ENCODE data around the gene PCYT2. TPM values are rescaled to one million over a fixed set of nuclear protein-coding genes. Genes with fewer than 3 reads are reported as not detected.

Gene PCYT2
- total and polyA plus RNA-seq, 2 donors: 19.4 to 37.4 TPM

- Histone ChIP-seq H3K4me3 (ENCODE audit: low read length in 2 of 2) (peak overlapping the region; percentile 62 to 72), H3K27ac (ENCODE audit: low read depth in 1 of 2, low read length in 1 of 2) (no peak overlapping the region), H3K36me3 (ENCODE audit: control insufficient read depth in 2 of 2, insufficient read depth in 2 of 2, low read length in 1 of 2) (peaks cover 54 to 60% of the 10 kb centered on the region in 2 donors), H3K9me3 (ENCODE audit: control insufficient read depth in 2 of 2, insufficient read depth in 1 of 2, low read length in 1 of 2) (peaks cover 0 to 4% of the 10 kb centered on the region in 2 donors), H3K27me3 (ENCODE audit: control insufficient read depth in 2 of 2, insufficient read depth in 1 of 2, low read length in 1 of 2) (peaks cover 0 to 9% of the 10 kb centered on the region in 2 donors), H3K4me1 (ENCODE audit: control insufficient read depth in 2 of 2, insufficient read depth in 2 of 2, low read length in 2 of 2) (peaks cover 11 to 19% of the 10 kb centered on the region in 2 donors)
- WGBS: 1% methylated on average over 55 of the region's 55 CpGs
- no peak for DNase-seq (ENCODE audit: low read depth in 6 of 9, low spot score in 9 of 9)
Measured at GRCh38 chr17:81910840-81911276, 341 bp downstream of the PCYT2 start.

GRCh38 chr17:81909966-81910839, 996 bp downstream of the PCYT2 start:
- Histone ChIP-seq H3K27ac (ENCODE audit: low read depth in 1 of 2, low read length in 1 of 2) (no peak overlapping the region), H3K36me3 (ENCODE audit: control insufficient read depth in 2 of 2, insufficient read depth in 2 of 2, low read length in 1 of 2) (peaks cover 52 to 59% of the 10 kb centered on the region in 2 donors), H3K9me3 (ENCODE audit: control insufficient read depth in 2 of 2, insufficient read depth in 1 of 2, low read length in 1 of 2) (peaks cover 0 to 4% of the 10 kb centered on the region in 2 donors), H3K4me3 (ENCODE audit: low read length in 2 of 2) (peak overlapping the region; percentile 62 to 72), H3K4me1 (ENCODE audit: control insufficient read depth in 2 of 2, insufficient read depth in 2 of 2, low read length in 2 of 2) (peaks cover 11 to 19% of the 10 kb centered on the region in 2 donors), H3K27me3 (ENCODE audit: control insufficient read depth in 2 of 2, insufficient read depth in 1 of 2, low read length in 1 of 2) (peaks cover 0 to 9% of the 10 kb centered on the region in 2 donors)
- WGBS: 52% methylated on average over 23 of the region's 23 CpGs
- DNase-seq (ENCODE audit: low read depth in 6 of 9, low spot score in 9 of 9): no peak

- H3K36me3 ChIP-seq (ENCODE audit: control insufficient read depth in 2 of 2, insufficient read depth in 2 of 2, low read length in 1 of 2): peaks cover 52 to 54% of the 10 kb centered on the region in 2 donors
- DNase-seq (ENCODE audit: low read depth in 6 of 9, low spot score in 9 of 9): no peak
- WGBS: 91% methylated on average over 12 of the region's 12 CpGs
Measured at GRCh38 chr17:81909231-81909630, 2.0 kb downstream of the PCYT2 start.

GRCh38 chr17:81908793-81909192, 2.4 kb downstream of the PCYT2 start:
- Histone ChIP-seq H3K27me3 (ENCODE audit: control insufficient read depth in 2 of 2, insufficient read depth in 1 of 2, low read length in 1 of 2) (peaks cover 0 to 12% of the 10 kb centered on the region in 2 donors), H3K9me3 (ENCODE audit: control insufficient read depth in 2 of 2, insufficient read depth in 1 of 2, low read length in 1 of 2) (peaks cover 0 to 4% of the 10 kb centered on the region in 2 donors), H3K36me3 (ENCODE audit: control insufficient read depth in 2 of 2, insufficient read depth in 2 of 2, low read length in 1 of 2) (peaks cover 51 to 53% of the 10 kb centered on the region in 2 donors), H3K27ac (ENCODE audit: low read depth in 1 of 2, low read length in 1 of 2) (no peak overlapping the region), H3K4me3 (ENCODE audit: low read length in 2 of 2) (no peak overlapping the region), H3K4me1 (ENCODE audit: control insufficient read depth in 2 of 2, insufficient read depth in 2 of 2, low read length in 2 of 2) (peaks cover 11 to 19% of the 10 kb centered on the region in 2 donors)
- no peak for DNase-seq (ENCODE audit: low read depth in 6 of 9, low spot score in 9 of 9)
- WGBS: 99% methylated on average over 11 of the region's 11 CpGs

More at GRCh38 chr17:81909231-81909630, 2.0 kb downstream of the PCYT2 start:
- peaks cover 11 to 19% of the 10 kb centered on the region in 2 donors for H3K4me1 ChIP-seq (ENCODE audit: control insufficient read depth in 2 of 2, insufficient read depth in 2 of 2, low read length in 2 of 2)
- no peak overlapping the region for H3K27ac ChIP-seq (ENCODE audit: low read depth in 1 of 2, low read length in 1 of 2)
- peaks cover 0 to 9% of the 10 kb centered on the region in 2 donors for H3K27me3 ChIP-seq (ENCODE audit: control insufficient read depth in 2 of 2, insufficient read depth in 1 of 2, low read length in 1 of 2)
- peaks cover 0 to 4% of the 10 kb centered on the region in 2 donors for H3K9me3 ChIP-seq (ENCODE audit: control insufficient read depth in 2 of 2, insufficient read depth in 1 of 2, low read length in 1 of 2)
- H3K4me3 ChIP-seq (ENCODE audit: low read length in 2 of 2): no peak overlapping the region

- peaks cover 11 to 25% of the 10 kb centered on the region in 2 donors for H3K27me3 ChIP-seq (ENCODE audit: control insufficient read depth in 2 of 2, insufficient read depth in 1 of 2, low read length in 1 of 2)
- peaks cover 41 to 47% of the 10 kb centered on the region in 2 donors for H3K36me3 ChIP-seq (ENCODE audit: control insufficient read depth in 2 of 2, insufficient read depth in 2 of 2, low read length in 1 of 2)
- 98% methylated on average over 26 of the region's 26 CpGs for WGBS
- DNase-seq (ENCODE audit: low read depth in 6 of 9, low spot score in 9 of 9): no peak
- H3K27ac ChIP-seq (ENCODE audit: low read depth in 1 of 2, low read length in 1 of 2): no peak overlapping the region
- H3K4me3 ChIP-seq (ENCODE audit: low read length in 2 of 2): no peak overlapping the region
- peaks cover 0 to 4% of the 10 kb centered on the region in 2 donors for H3K9me3 ChIP-seq (ENCODE audit: control insufficient read depth in 2 of 2, insufficient read depth in 1 of 2, low read length in 1 of 2)
- H3K4me1 ChIP-seq (ENCODE audit: control insufficient read depth in 2 of 2, insufficient read depth in 2 of 2, low read length in 2 of 2): peaks cover 11 to 19% of the 10 kb centered on the region in 2 donors
Measured at GRCh38 chr17:81907219-81908145, 3.7 kb downstream of the PCYT2 start.

- 96% methylated on average over 15 of the region's 15 CpGs for WGBS
- peaks cover 0 to 2% of the 10 kb centered on the region in 2 donors for H3K9me3 ChIP-seq (ENCODE audit: control insufficient read depth in 2 of 2, insufficient read depth in 1 of 2, low read length in 1 of 2)
- no peak for DNase-seq (ENCODE audit: low read depth in 6 of 9, low spot score in 9 of 9)
- H3K36me3 ChIP-seq (ENCODE audit: control insufficient read depth in 2 of 2, insufficient read depth in 2 of 2, low read length in 1 of 2): peaks cover 34 to 42% of the 10 kb centered on the region in 2 donors
- H3K27me3 ChIP-seq (ENCODE audit: control insufficient read depth in 2 of 2, insufficient read depth in 1 of 2, low read length in 1 of 2): peaks cover 20 to 31% of the 10 kb centered on the region in 2 donors
- H3K27ac ChIP-seq (ENCODE audit: low read depth in 1 of 2, low read length in 1 of 2): no peak overlapping the region
- H3K4me1 ChIP-seq (ENCODE audit: control insufficient read depth in 2 of 2, insufficient read depth in 2 of 2, low read length in 2 of 2): peaks cover 13 to 15% of the 10 kb centered on the region in 2 donors
- H3K4me3 ChIP-seq (ENCODE audit: low read length in 2 of 2): no peak overlapping the region
Measured at GRCh38 chr17:81906476-81907218, 4.6 kb downstream of the PCYT2 start.

GRCh38 chr17:81905993-81906392, 5.2 kb downstream of the PCYT2 start:
- 99% methylated on average over 10 of the region's 10 CpGs for WGBS
- peaks cover 34 to 42% of the 10 kb centered on the region in 2 donors for H3K36me3 ChIP-seq (ENCODE audit: control insufficient read depth in 2 of 2, insufficient read depth in 2 of 2, low read length in 1 of 2)
- H3K9me3 ChIP-seq (ENCODE audit: control insufficient read depth in 2 of 2, insufficient read depth in 1 of 2, low read length in 1 of 2): no peaks in the 10 kb centered on the region
- no peak overlapping the region for H3K27ac ChIP-seq (ENCODE audit: low read depth in 1 of 2, low read length in 1 of 2)
- no peak overlapping the region for H3K4me3 ChIP-seq (ENCODE audit: low read length in 2 of 2)
- no peak for DNase-seq (ENCODE audit: low read depth in 6 of 9, low spot score in 9 of 9)
- peaks cover 11 to 13% of the 10 kb centered on the region in 2 donors for H3K4me1 ChIP-seq (ENCODE audit: control insufficient read depth in 2 of 2, insufficient read depth in 2 of 2, low read length in 2 of 2)
- H3K27me3 ChIP-seq (ENCODE audit: control insufficient read depth in 2 of 2, insufficient read depth in 1 of 2, low read length in 1 of 2): peaks cover 24 to 38% of the 10 kb centered on the region in 2 donors

GRCh38 chr17:81905424-81905875, 5.7 kb downstream of the PCYT2 start:
- H3K9me3 ChIP-seq (ENCODE audit: control insufficient read depth in 2 of 2, insufficient read depth in 1 of 2, low read length in 1 of 2): no peaks in the 10 kb centered on the region
- H3K4me3 ChIP-seq (ENCODE audit: low read length in 2 of 2): no peak overlapping the region
- peaks cover 24 to 39% of the 10 kb centered on the region in 2 donors for H3K27me3 ChIP-seq (ENCODE audit: control insufficient read depth in 2 of 2, insufficient read depth in 1 of 2, low read length in 1 of 2)
- H3K4me1 ChIP-seq (ENCODE audit: control insufficient read depth in 2 of 2, insufficient read depth in 2 of 2, low read length in 2 of 2): peaks cover 9% of the 10 kb centered on the region in 2 donors
- no peak overlapping the region for H3K27ac ChIP-seq (ENCODE audit: low read depth in 1 of 2, low read length in 1 of 2)
- H3K36me3 ChIP-seq (ENCODE audit: control insufficient read depth in 2 of 2, insufficient read depth in 2 of 2, low read length in 1 of 2): peaks cover 37 to 45% of the 10 kb centered on the region in 2 donors
- no peak for DNase-seq (ENCODE audit: low read depth in 6 of 9, low spot score in 9 of 9)
- WGBS: 99% methylated on average over 16 of the region's 16 CpGs
